DND-41 (cell line): ENCODE results near the gene DNAH8.

ENCODE experiments used
- ATAC-seq: fragments of 200-7000 bp; cut with Tn5 transposase; 3 replicates; pipeline ENCODE4 v1.9.1; 2021; ENCODE audit warnings: low read depth; ENCODE audit not compliant: insufficient read depth
- DNase-seq: peaks from one replicate; pipeline ENCODE4 v3.0.0-alpha.2; 2020
- H2AFZ ChIP-seq: 2 replicates; pipeline ENCODE4 v1.6.0; 2012; ENCODE audit warnings: low read depth, low read length
- H3K27ac ChIP-seq: 2 replicates; pipeline ENCODE4 v1.5.1; 2012; ENCODE audit warnings: low read length, inconsistent platforms
- H3K27me3 ChIP-seq: fragments of 200-600 bp; sonication (generic); 2 replicates; pipeline ENCODE4 v1.6.0; 2012; ENCODE audit warnings: low read length, mild to moderate bottlenecking, inconsistent platforms; ENCODE audit not compliant: insufficient read depth, poor library complexity
- H3K36me3 ChIP-seq: 2 replicates; pipeline ENCODE4 v1.5.1; 2012; ENCODE audit warnings: low read length, inconsistent platforms; ENCODE audit not compliant: insufficient read depth
- H3K4me1 ChIP-seq: 2 replicates; pipeline ENCODE4 v1.5.1; 2012; ENCODE audit warnings: mild to moderate bottlenecking, low read length; ENCODE audit not compliant: insufficient read depth
- H3K4me2 ChIP-seq: 2 replicates; pipeline ENCODE4 v1.6.0; 2012; ENCODE audit warnings: mild to moderate bottlenecking, moderate library complexity, low read length, inconsistent platforms; ENCODE audit not compliant: insufficient read depth
- H3K4me3 ChIP-seq, 2 experiments: fragments of 200-600 bp in 1 of 2; shearing (Covaris generic) in 1 of 2; 2 replicates each; pipeline ENCODE4 v1.5.1; 2012 to 2016; ENCODE audit warnings: inconsistent platforms in 2 of 2, low read length in 2 of 2, mild to moderate bottlenecking in 2 of 2, low read depth in 1 of 2, moderate library complexity in 1 of 2
- H3K79me2 ChIP-seq: 2 replicates; pipeline ENCODE4 v1.6.0; 2012; ENCODE audit warnings: low read length, inconsistent platforms; ENCODE audit not compliant: insufficient read depth
- H3K9ac ChIP-seq: 2 replicates; pipeline ENCODE4 v1.6.0; 2012; ENCODE audit warnings: low read depth, mild to moderate bottlenecking, inconsistent platforms, low read length, moderate library complexity
- H3K9me3 ChIP-seq: 2 replicates; pipeline ENCODE4 v1.5.1; 2012; ENCODE audit warnings: low read length, moderate library complexity, mild to moderate bottlenecking, inconsistent platforms; ENCODE audit not compliant: insufficient read depth, severe bottlenecking
- H4K20me1 ChIP-seq: 2 replicates; pipeline ENCODE4 v1.6.0; 2012; ENCODE audit warnings: low read length; ENCODE audit not compliant: insufficient read depth
- EZH2 ChIP-seq: IDR thresholded peaks from 3 replicates; pipeline ENCODE4 v1.6.1; 2012; ENCODE audit warnings: borderline replicate concordance, low read depth, mild to moderate bottlenecking, moderate library complexity, low read length, inconsistent platforms; ENCODE audit not compliant: severe bottlenecking
- TF ChIP-seq, protein P1 (sequence below): IDR thresholded peaks from 2 replicates; pipeline ENCODE4 v1.5.1; 2012; ENCODE audit warnings: borderline replicate concordance, low read length, moderate library complexity, mild to moderate bottlenecking; ENCODE audit not compliant: poor library complexity, severe bottlenecking; ENCODE audit errors: extremely low read depth

The DNAH8 gene

DNA sequence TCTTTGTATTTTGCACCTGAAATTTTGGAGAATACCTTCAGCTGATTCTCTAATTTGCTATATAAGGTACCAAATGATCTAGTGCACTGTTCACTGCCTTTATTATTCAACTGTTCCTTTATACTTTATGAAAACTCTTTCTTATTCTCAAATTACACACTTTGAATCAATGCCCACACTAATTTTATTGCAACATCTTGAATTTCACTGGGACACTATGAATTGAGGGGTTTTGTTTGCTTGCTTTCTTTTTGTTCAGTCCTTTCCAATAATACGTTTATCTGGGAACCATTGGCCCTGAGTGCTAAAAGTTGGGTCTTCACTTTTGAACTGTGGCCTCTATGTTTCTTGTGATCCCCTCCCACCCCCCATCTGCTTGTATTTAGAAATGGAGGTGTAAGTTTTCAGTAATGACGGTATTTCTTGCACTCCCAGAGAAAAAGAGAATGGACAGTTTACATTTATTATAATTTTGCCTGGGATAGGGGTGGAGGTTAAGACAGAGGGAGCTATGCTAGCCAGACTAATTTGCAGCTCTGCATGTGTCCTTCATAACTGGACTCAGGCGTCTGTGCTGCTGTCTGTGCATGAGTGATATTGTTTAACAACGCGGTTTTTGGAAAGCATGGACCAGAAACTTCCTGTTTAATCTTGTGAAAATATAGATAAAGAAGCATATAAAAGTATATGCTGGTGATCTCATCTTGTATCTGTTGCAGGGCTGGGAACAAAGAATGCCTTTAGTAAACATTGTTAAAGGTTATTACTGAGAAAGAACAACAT, 98.1 kb downstream of the DNAH8 start:
- ATAC-seq, result no peak
- H3K9me3 ChIP-seq, result no peaks in the 10 kb centered on the region
- no peak overlapping the region for H2AFZ ChIP-seq
- H3K27ac ChIP-seq, result no peak overlapping the region
- H3K27me3 ChIP-seq, result peaks cover 12% of the 10 kb centered on the region
- TF ChIP-seq, protein P1, sequence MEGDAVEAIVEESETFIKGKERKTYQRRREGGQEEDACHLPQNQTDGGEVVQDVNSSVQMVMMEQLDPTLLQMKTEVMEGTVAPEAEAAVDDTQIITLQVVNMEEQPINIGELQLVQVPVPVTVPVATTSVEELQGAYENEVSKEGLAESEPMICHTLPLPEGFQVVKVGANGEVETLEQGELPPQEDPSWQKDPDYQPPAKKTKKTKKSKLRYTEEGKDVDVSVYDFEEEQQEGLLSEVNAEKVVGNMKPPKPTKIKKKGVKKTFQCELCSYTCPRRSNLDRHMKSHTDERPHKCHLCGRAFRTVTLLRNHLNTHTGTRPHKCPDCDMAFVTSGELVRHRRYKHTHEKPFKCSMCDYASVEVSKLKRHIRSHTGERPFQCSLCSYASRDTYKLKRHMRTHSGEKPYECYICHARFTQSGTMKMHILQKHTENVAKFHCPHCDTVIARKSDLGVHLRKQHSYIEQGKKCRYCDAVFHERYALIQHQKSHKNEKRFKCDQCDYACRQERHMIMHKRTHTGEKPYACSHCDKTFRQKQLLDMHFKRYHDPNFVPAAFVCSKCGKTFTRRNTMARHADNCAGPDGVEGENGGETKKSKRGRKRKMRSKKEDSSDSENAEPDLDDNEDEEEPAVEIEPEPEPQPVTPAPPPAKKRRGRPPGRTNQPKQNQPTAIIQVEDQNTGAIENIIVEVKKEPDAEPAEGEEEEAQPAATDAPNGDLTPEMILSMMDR, result no peak
- H3K79me2 ChIP-seq, result no peaks in the 10 kb centered on the region
- H3K4me3 ChIP-seq, result no peak overlapping the region
- no peaks in the 10 kb centered on the region for H4K20me1 ChIP-seq
- no peaks in the 10 kb centered on the region for H3K36me3 ChIP-seq
- H3K4me1 ChIP-seq, result no peaks in the 10 kb centered on the region
- no peak for DNase-seq
- no peak overlapping the region for H3K4me2 ChIP-seq
- no peak overlapping the region for H3K9ac ChIP-seq

DNA sequence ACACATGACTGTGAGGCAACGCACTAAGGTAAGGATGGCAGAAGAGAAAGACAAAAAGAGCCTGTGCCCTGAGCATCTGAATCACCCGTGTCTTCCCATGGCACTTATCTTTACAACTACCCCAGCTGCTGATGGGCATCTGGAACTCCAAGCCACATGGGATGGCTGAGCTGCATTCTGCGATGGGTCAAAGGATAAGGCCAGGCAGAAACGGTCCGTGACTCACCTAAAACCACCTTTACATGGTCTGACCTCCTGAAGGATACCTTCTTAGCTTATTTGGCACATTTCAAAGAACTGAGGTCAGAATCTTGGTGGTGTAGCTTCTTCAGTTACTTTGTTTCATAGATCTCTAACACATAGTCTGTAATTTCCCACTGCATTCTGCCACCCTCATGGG, 99.7 kb downstream of the DNAH8 start:
- no peak overlapping the region for H3K4me3 ChIP-seq
- no peak overlapping the region for H3K27ac ChIP-seq

DNA sequence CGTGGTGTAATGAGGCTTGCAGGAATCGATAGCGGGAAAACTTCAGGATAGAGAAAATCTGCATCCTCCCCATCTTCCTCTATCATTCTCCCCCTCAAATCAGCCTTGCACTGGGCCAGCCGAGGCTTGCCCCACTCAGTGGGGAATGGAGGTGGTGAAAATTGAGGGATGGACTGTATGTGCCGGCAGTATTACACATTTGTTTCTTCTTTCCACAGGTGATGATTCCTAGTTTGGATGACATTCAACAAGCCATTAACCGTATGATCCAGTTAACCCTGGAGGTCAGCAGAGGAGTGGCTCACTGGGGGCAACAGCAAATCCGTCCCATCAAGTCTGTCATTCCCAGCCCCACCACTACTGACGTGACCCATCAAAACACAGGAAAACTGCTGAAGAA, 100.1 kb downstream of the DNAH8 start:
- H2AFZ ChIP-seq, result no peak overlapping the region
- DNase-seq (no peak), ATAC-seq (no peak)
- no peak overlapping the region for H3K4me3 ChIP-seq
- TF ChIP-seq, protein P1, result no peak
- no peak for TF ChIP-seq EZH2
- H3K27me3 ChIP-seq, result peaks cover 18% of the 10 kb centered on the region
- no peaks in the 10 kb centered on the region for H3K36me3 ChIP-seq
- H3K9ac ChIP-seq, result no peak overlapping the region
- H3K4me1 ChIP-seq, result no peaks in the 10 kb centered on the region
- H4K20me1 ChIP-seq, result no peaks in the 10 kb centered on the region
- H3K27ac ChIP-seq, result no peak overlapping the region
- H3K79me2 ChIP-seq, result no peaks in the 10 kb centered on the region
- no peak overlapping the region for H3K4me2 ChIP-seq
- H3K9me3 ChIP-seq, result no peaks in the 10 kb centered on the region

More for the DNA sequence above, 99.7 kb downstream of the DNAH8 start:
- DNase-seq (no peak), ATAC-seq (no peak)
- TF ChIP-seq EZH2, result no peak
- TF ChIP-seq, protein P1, result no peak
- H3K9ac ChIP-seq, result no peak overlapping the region
- H4K20me1 ChIP-seq, result no peaks in the 10 kb centered on the region
- no peaks in the 10 kb centered on the region for H3K4me1 ChIP-seq
- no peaks in the 10 kb centered on the region for H3K9me3 ChIP-seq
- H3K27me3 ChIP-seq, result peaks cover 18% of the 10 kb centered on the region
- H3K4me2 ChIP-seq, result no peak overlapping the region
- H2AFZ ChIP-seq, result no peak overlapping the region
- H3K79me2 ChIP-seq, result no peaks in the 10 kb centered on the region
- no peaks in the 10 kb centered on the region for H3K36me3 ChIP-seq
